GM21576 (cell line): ENCODE data around the gene PCDHA11.
"Not testable (repeated sequence)": the region's sequence is repeated elsewhere in the genome, so short reads cannot be mapped to it uniquely, and the experiment has no call there.

ENCODE experiments used
- ATAC-seq: cut with Tn5 transposase; IDR thresholded peaks from one replicate; pipeline ENCODE4 v1.9.1; 2021; ENCODE audit warnings: mild to moderate bottlenecking, moderate library complexity; ENCODE audit not compliant: unreplicated experiment

PCDHA11 gene

GRCh38 chr5:140848139-140849102, 20.3 kb upstream of the PCDHA11 start, which contains the start of gene PCDHA9:
TSS of gene PCDHA9 (plus strand) at chr5:140848382. CDS start at chr5:140848496, 114 bp downstream.
- ATAC-seq, result not testable (repeated sequence)

DNA sequence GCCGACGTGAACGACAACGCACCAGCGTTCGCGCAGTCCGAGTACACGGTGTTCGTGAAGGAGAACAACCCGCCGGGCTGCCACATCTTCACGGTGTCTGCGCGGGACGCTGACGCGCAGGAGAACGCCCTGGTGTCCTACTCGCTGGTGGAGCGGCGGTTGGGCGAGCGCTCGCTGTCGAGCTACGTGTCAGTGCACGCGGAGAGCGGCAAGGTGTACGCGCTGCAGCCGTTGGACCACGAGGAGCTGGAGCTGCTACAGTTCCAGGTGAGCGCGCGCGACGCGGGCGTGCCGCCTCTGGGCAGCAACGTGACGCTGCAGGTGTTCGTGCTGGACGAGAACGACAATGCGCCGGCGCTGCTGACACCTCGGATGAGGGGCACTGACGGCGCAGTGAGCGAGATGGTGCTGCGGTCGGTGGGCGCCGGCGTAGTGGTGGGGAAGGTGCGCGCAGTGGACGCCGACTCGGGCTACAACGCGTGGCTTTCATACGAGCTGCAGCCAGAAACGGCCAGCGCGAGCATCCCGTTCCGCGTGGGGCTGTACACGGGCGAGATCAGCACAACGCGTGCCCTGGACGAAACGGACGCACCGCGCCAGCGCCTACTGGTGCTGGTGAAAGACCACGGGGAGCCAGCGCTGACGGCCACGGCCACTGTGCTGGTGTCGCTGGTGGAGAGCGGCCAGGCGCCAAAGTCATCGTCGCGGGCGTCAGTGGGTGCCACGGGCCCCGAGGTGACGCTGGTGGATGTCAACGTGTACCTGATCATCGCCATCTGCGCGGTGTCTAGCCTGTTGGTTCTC, 18.7 kb upstream of the PCDHA11 start:
- not testable (repeated sequence) for ATAC-seq

DNA sequence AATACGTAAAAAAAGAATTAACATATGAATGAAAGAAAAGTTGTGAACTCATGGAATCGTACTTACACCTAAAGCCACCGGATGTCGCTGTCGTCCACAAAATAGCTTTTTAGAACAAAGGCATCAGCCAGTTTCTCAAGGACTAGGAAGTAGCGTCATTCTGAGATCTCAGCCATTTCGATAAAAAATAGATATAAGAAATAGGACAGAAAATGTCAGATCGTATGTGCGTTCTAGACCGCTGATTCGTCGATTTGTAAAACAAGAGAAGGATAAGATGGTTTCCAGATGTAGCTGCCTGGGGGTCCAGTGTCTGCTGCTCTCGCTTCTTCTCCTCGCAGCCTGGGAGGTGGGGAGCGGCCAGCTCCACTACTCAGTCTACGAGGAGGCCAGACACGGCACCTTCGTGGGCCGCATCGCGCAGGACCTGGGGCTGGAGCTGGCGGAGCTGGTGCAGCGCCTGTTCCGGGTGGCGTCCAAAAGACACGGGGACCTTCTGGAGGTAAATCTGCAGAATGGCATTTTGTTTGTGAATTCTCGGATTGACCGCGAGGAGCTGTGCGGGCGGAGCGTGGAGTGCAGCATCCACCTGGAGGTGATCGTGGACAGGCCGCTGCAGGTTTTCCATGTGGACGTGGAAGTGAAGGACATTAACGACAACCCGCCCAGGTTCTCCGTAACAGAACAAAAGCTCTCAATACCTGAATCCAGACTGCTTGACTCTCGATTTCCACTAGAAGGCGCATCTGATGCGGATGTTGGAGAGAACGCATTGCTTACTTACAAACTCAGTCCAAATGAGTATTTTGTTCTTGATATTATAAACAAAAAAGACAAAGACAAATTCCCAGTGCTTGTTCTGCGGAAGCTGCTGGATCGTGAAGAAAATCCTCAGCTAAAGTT, 12.7 kb upstream of the PCDHA11 start, which contains the start of gene PCDHA10:
TSS of gene PCDHA10 (plus strand) at position 126 of the 903 bp plus-strand sequence. CDS start at position 278, 152 bp downstream.
- no peak for ATAC-seq

DNA sequence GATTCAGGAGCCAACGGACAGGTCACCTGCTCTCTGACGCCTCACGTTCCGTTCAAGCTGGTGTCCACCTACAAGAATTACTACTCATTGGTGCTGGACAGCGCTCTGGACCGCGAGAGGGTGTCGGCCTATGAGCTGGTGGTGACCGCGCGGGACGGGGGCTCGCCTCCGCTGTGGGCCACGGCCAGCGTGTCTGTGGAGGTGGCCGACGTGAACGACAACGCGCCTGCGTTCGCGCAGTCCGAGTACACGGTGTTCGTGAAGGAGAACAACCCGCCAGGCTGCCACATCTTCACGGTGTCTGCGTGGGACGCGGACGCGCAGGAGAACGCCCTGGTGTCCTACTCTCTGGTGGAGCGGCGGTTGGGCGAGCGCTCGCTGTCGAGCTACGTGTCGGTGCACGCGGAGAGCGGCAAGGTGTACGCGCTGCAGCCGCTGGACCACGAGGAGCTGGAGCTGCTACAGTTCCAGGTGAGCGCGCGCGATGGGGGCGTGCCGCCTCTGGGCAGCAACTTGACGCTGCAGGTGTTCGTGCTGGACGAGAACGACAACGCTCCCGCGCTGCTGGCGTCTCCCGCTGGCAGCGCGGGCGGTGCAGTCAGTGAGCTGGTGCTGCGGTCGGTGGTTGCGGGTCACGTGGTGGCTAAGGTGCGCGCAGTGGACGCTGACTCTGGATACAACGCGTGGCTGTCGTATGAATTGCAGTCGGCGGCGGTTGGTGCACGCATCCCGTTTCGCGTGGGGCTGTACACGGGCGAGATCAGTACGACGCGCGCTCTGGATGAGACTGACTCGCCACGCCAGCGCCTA, 11.4 kb upstream of the PCDHA11 start:
- ATAC-seq, result no peak

- no peak for ATAC-seq
Observed at GRCh38 chr5:140857987-140858240, 10.8 kb upstream of the PCDHA11 start.

DNA sequence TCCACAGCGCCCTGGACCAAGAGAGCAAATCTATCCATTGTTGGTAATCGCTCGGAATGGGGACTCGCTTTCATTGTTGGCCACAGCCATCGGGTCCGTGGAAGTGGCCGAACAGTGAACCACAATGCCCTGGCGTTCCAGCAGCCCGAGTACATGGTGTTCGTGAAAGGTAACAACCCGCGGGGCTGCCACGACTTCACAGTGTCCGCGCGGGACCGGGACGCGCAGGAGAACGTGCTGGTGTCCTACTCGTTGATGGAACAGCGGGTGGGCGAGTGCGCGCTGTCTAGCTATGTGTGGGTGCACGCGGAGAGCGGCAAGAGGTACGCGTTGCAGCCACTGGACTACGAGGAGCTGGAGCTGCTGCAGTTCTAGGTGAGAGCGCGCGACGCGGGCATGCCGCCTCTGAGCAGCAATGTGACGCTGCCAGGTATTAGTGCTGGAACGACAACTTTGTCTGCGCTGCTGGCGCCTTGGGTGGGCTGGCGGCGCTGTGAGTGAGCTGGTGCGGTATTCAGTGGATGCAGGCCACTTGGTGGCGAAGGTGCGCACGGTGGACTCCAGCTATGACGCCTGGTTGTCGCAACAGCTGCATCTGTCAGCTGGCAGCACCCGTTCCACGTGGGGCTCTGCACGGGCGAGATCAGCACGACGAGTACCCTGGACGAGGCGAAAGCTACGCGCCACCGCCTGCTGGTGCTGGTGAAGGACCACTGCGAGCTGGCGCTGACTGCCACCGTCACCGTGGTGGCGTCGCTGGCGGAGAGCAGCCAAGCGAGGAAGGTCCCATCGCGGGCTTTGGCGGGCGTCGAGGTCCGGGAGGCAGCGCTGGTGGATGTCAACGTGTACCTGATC, 6.1 kb upstream of the PCDHA11 start:
- no peak for ATAC-seq

- ATAC-seq, result no peak
Observed at GRCh38 chr5:140869555-140869886, 764 bp downstream of the PCDHA11 start.

DNA sequence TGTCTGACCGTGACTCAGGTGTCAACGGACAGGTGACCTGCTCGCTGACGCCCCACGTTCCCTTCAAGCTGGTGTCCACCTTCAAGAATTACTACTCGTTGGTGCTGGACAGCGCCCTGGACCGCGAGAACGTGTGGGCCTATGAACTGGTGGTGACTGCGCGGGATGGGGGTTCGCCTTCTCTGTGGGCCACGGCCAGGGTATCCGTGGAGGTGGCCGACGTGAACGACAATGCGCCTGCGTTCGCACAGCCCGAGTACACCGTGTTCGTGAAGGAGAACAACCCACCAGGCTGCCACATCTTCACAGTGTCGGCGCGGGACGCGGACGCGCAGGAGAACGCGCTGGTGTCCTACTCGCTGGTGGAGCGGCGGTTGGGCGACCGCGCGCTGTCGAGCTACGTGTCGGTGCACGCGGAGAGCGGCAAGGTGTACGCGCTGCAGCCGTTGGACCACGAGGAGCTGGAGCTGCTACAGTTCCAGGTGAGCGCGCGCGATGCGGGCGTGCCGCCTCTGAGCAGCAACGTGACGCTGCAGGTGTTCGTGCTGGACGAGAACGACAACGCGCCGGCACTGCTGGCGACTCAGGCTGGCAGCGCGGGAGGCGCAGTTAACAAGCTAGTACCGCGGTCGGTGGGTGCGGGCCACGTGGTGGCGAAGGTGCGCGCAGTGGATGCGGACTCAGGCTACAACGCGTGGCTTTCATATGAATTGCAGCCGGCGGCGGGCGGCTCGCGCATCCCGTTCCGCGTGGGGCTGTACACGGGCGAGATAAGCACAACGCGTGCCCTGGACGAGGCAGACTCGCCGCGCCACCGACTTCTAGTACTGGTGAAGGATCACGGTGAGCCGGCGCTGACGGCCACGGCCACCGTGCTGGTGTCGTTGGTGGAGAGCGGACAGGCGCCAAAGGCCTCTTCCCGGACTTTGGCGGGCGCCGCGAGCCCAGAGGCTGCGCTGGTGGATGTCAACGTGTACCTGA, 1.8 kb downstream of the PCDHA11 start:
- no peak for ATAC-seq

DNA sequence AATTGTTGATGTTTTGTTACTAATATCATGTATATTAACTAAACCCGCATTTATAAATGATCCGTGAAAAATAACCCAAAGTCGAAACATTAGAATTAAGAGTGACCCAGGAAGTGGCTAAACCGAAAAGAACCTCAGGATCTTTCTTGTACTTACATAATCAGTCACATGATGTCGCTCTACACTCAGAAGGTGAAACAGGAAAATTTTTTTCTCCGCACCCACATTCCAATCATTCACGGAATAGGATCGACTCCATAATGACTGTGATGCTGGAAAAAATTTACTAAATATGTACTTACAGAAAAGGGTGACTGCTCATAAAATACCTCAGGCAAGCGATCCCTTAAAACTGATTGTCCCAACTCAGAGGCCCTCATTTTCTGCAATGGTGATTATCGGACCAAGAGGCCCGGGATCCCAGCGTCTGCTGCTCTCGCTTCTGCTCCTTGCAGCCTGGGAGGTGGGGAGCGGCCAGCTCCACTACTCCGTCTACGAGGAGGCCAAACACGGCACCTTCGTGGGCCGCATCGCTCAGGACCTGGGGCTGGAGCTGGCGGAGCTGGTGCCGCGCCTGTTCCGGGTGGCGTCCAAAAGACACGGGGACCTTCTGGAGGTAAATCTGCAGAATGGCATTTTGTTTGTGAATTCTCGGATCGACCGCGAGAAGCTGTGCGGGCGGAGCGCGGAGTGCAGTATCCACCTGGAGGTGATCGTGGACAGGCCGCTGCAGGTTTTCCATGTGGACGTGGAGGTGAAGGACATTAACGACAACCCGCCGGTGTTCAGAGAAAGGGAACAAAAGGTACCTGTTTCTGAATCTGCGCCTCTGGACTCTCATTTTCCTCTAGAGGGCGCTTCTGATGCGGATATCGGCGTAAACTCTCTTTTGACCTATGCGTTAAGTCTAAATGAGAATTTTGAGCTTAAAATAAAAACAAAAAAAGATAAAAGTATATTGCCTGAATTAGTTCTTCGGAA, 6.6 kb downstream of the PCDHA11 start, which contains the start of gene PCDHA12:
TSS of gene PCDHA12 (plus strand) at position 224 of the 981 bp plus-strand sequence. CDS start at position 389, 165 bp downstream.
- ATAC-seq, result no peak

DNA sequence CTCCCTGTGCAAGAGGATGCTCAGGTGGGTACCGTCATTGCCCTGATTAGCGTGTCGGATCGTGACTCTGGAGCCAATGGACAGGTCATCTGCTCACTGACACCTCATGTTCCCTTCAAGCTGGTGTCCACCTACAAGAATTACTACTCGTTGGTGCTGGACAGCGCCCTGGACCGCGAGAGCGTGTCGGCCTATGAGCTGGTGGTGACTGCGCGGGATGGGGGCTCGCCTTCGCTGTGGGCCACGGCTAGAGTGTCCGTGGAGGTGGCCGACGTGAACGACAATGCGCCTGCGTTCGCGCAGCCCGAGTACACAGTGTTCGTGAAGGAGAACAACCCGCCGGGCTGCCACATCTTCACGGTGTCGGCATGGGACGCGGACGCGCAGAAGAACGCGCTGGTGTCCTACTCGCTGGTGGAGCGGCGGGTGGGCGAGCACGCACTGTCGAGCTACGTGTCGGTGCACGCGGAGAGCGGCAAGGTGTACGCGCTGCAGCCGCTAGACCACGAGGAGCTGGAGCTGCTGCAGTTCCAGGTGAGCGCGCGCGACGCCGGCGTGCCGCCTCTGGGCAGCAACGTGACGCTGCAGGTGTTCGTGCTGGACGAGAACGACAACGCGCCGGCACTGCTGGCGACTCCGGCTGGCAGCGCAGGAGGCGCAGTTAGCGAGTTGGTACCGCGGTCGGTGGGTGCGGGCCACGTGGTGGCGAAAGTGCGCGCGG, 7.9 kb downstream of the PCDHA11 start:
- ATAC-seq, result not testable (repeated sequence)

- ATAC-seq, result no peak
Observed at GRCh38 chr5:140877262-140877581, 8.5 kb downstream of the PCDHA11 start.

DNA sequence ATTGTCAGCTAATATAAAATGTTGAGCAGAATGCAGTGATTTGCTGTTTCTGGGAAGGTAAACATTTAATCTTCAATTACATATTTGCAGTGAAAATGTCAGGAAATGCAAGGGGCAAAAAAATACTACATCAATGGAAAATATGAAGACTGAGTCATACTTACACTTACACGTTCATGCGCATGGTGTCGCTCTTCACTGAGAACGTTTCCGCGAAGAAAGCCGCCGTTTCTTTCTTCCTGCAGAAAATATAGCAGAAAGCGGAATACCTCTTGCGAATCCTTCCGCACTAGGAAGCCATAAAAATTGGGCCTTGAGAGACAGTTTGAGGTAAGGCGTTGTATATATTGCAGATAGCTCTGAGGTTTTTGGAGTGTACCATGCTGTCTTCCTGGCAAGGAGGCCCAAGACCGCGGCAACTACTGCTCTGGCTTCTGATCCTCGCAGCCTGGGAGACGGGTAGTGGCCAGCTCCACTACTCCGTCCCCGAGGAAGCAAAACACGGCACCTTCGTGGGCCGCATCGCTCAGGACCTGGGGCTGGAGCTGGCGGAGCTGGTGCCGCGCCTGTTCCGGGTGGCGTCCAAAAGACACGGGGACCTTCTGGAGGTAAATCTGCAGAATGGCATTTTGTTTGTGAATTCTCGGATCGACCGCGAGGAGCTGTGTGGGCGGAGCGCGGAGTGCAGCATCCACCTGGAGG, 13.3 kb downstream of the PCDHA11 start, which contains the start of gene PCDHA13:
TSS of gene PCDHA13 (plus strand) at position 236 of the 702 bp plus-strand sequence. CDS start at position 381, 145 bp downstream.
- ATAC-seq, result no peak

DNA sequence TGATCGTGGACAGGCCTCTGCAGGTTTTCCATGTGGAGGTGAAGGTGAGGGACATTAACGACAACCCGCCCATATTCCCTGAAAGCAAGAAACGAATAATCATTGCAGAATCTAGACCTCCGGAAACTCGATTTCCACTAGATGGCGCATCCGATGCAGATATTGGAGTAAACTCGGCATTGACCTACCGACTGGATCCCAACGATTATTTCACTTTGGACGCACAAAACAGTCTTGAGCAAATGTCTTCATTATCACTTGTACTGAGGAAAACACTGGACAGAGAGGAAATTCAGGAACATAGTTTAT, 13.8 kb downstream of the PCDHA11 start:
- ATAC-seq, result no peak

- ATAC-seq, result no peak
Observed at GRCh38 chr5:140883373-140883772, 14.6 kb downstream of the PCDHA11 start.

GRCh38 chr5:140883927-140884697, 15.4 kb downstream of the PCDHA11 start:
- no peak for ATAC-seq
